ENCODE data around the gene TCTN2. TPM values are rescaled to one million over a fixed set of nuclear protein-coding genes. Genes with fewer than 3 reads are reported as not detected.

Gene TCTN2
- total and polyA plus RNA-seq, 8 donors, result 4.2 to 9.9 (median 6.5) TPM

- no peak for FAIRE-seq
- H3K36me3 ChIP-seq, result no peaks in the 10 kb centered on the region
- no peaks in the 10 kb centered on the region for H3K9me3 ChIP-seq
- DNase-seq, result no peak
- intact Hi-C loops (cut with DNase I), result no loop called here
- ATAC-seq, result no peak
- no peak overlapping the region for H3K4me3 ChIP-seq
- no peak overlapping the region for H3K27ac ChIP-seq
- no peak for TF ChIP-seq CTCF (IDR thresholded peaks at IDR 0.05)
- H3K4me1 ChIP-seq, result no peaks in the 10 kb centered on the region
- H3K27me3 ChIP-seq, result no peaks in the 10 kb centered on the region
- WGBS, 2 donors, result 89 to 93% methylated on average over 2 of the region's 2 CpGs
Measured at GRCh38 chr12:123681605-123682004, 10.7 kb downstream of the TCTN2 start.

GRCh38 chr12:123683964-123684363 is 13.1 kb downstream of the TCTN2 start:
- DNase-seq (no peak), FAIRE-seq (no peak), ATAC-seq (no peak)
- Histone ChIP-seq H3K4me1 (no peaks in the 10 kb centered on the region), H3K27ac (no peak overlapping the region), H3K9me3 (no peaks in the 10 kb centered on the region), H3K27me3 (no peaks in the 10 kb centered on the region), H3K4me3 (no peak overlapping the region), H3K36me3 (no peaks in the 10 kb centered on the region)
- no peak for TF ChIP-seq CTCF (IDR thresholded peaks at IDR 0.05)
- intact Hi-C loops (cut with DNase I), result no loop called here
- WGBS, 2 donors, result 85 to 91% methylated on average over 3 of the region's 3 CpGs

- no peak for FAIRE-seq
- Histone ChIP-seq H3K9me3 (no peaks in the 10 kb centered on the region), H3K36me3 (no peaks in the 10 kb centered on the region), H3K4me1 (no peaks in the 10 kb centered on the region), H3K27me3 (no peaks in the 10 kb centered on the region), H3K4me3 (no peak overlapping the region), H3K27ac (no peak overlapping the region)
- no peak for TF ChIP-seq CTCF (IDR thresholded peaks at IDR 0.05)
- no peak for DNase-seq
- ATAC-seq, result no peak
- WGBS, 2 donors, result 93% methylated on average over 18 of the region's 18 CpGs
- intact Hi-C loops (cut with DNase I), result no loop called here
Measured at GRCh38 chr12:123686636-123687190, 15.8 kb downstream of the TCTN2 start.

GRCh38 chr12:123690191-123690840 is 19.4 kb downstream of the TCTN2 start:
- Histone ChIP-seq H3K4me1 (no peaks in the 10 kb centered on the region), H3K27ac (no peak overlapping the region), H3K4me3 (no peak overlapping the region), H3K36me3 (peaks cover 0 to 8% (median 0%) of the 10 kb centered on the region in 3 donors), H3K27me3 (no peaks in the 10 kb centered on the region), H3K9me3 (no peaks in the 10 kb centered on the region)
- no peak for TF ChIP-seq CTCF (IDR thresholded peaks at IDR 0.05)
- DNase-seq, result no peak
- intact Hi-C loops (cut with DNase I), result no loop called here
- no peak for ATAC-seq
- no peak for FAIRE-seq
- whole genome bisulfite sequencing, 2 donors, result 79 to 80% methylated on average over 8 of the region's 8 CpGs

- H3K4me1 ChIP-seq, result no peaks in the 10 kb centered on the region
- no peak overlapping the region for H3K4me3 ChIP-seq
- 57 to 62% methylated on average over 8 of the region's 8 CpGs for WGBS, 2 donors
- no peaks in the 10 kb centered on the region for H3K9me3 ChIP-seq
- ATAC-seq, result peak in 3 of 4 donors; percentile 38 to 69 (median 58)
- H3K27me3 ChIP-seq, result no peaks in the 10 kb centered on the region
- DNase-seq, result no peak
- no peak for FAIRE-seq
- H3K36me3 ChIP-seq, result peaks cover 0 to 13% (median 6%) of the 10 kb centered on the region in 3 donors
- no peak for TF ChIP-seq CTCF (IDR thresholded peaks at IDR 0.05)
- H3K27ac ChIP-seq, result peak overlapping the region in 1 of 4 donors; percentile 34
- intact Hi-C loops (cut with DNase I), result no loop called here
Measured at GRCh38 chr12:123696207-123696606, 25.3 kb downstream of the TCTN2 start.

All from pancreas (tissue), 10 donors.